Endothelial cell of umbilical vein (primary cell): ENCODE measurements around the gene ATP8B2.

Experiments used
- CTCF ChIP-seq, 2 donors: IDR thresholded peaks; 1 replicate in 1 of 2; 2 replicates in 1 of 2; pipeline ENCODE4 v1.5.1; 2011; ENCODE audit warnings: low read length in 2 of 2, mild to moderate bottlenecking in 2 of 2, moderate library complexity in 2 of 2, control low read depth in 1 of 2, inconsistent platforms in 1 of 2, low read depth in 1 of 2; ENCODE audit not compliant: insufficient read depth in 1 of 2; ENCODE audit errors: extremely low read depth in 1 of 2
- EZH2 ChIP-seq: IDR thresholded peaks from 2 replicates; pipeline ENCODE4 v1.6.1; 2012; ENCODE audit warnings: borderline replicate concordance, low read depth, mild to moderate bottlenecking, moderate library complexity, low read length, inconsistent platforms; ENCODE audit not compliant: severe bottlenecking

- no peak for TF ChIP-seq CTCF (IDR thresholded peaks at IDR 0.05; ENCODE audit: extremely low read depth in 1 of 2, insufficient read depth in 1 of 2, low read depth in 1 of 2, low read length in 2 of 2)
- TF ChIP-seq EZH2: no peak
Observed at GRCh38 chr1:154320882-154321608, 4.3 kb upstream of the ATP8B2 start, which contains the start of gene AQP10.
